IPS-15b (cell line): ENCODE data around the gene TRAF3IP1.
A peak's percentile ranks its signal among the peaks of the same experiment; 100 is the strongest.

ENCODE experiments used
- H3K27me3 ChIP-seq: one replicate; pipeline ENCODE4 v1.6.1; 2013; ENCODE audit warnings: low read length; ENCODE audit not compliant: control insufficient read depth, insufficient read depth
- H3K36me3 ChIP-seq: one replicate; pipeline ENCODE4 v1.6.1; 2013; ENCODE audit warnings: low read length; ENCODE audit not compliant: control insufficient read depth, insufficient read depth
- H3K4me1 ChIP-seq: one replicate; pipeline ENCODE4 v1.6.1; 2013; ENCODE audit warnings: mild to moderate bottlenecking, low read length; ENCODE audit not compliant: control insufficient read depth, insufficient read depth
- H3K4me3 ChIP-seq: one replicate; pipeline ENCODE4 v1.5.1; 2013; ENCODE audit warnings: low read depth, low read length
- H3K9ac ChIP-seq: one replicate; pipeline ENCODE4 v1.6.1; 2013; ENCODE audit warnings: low read depth, mild to moderate bottlenecking, low read length
- H3K9me3 ChIP-seq: one replicate; pipeline ENCODE4 v1.6.1; 2013; ENCODE audit warnings: mild to moderate bottlenecking, low read length; ENCODE audit not compliant: control insufficient read depth, insufficient read depth

Gene TRAF3IP1

DNA sequence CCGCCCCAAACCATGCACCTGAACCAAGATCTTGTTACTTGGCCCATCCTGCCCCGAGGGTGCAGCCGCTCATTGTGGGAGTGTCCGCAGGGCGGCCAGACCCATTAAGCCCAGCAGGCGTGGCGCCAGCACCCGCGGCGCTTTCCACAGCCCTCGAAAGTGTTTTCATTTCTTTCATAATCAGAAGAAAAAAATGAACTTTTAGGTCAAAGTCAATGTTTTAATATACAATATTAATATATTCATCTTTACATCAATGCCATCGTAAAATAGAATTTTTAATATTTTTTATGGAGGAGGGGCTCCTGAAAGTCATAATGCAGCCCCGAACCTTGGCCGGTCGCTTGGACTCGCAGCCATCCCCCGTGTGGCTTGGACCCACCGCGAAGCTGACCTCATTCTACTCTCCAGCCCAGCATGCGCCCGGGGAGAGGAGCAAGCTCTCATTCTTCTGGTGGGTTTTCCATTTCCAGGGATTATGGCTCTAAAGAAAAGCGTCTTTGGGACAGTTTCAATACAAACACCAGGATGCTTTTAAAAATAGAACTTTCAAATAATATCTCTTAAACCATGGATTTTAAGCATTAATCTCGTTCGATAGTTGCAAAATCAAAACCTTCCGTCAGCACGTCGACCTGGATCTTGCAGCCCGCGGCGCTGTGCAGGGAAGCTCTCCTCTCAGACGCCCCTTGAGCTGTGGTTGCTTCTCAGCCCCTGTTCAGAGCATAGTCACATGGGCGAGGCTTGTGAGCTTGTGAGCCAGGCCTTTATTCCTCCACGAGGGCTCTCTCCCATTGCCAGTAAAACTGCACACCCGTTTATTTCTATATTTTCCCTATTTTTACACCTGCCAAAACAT is 89.3 kb downstream of the TRAF3IP1 start:
- Histone ChIP-seq H3K36me3 (peaks cover 3% of the 10 kb centered on the region), H3K4me1 (peaks cover 6% of the 10 kb centered on the region), H3K9ac (no peak overlapping the region), H3K27me3 (no peaks in the 10 kb centered on the region), H3K9me3 (no peaks in the 10 kb centered on the region), H3K4me3 (no peak overlapping the region)

DNA sequence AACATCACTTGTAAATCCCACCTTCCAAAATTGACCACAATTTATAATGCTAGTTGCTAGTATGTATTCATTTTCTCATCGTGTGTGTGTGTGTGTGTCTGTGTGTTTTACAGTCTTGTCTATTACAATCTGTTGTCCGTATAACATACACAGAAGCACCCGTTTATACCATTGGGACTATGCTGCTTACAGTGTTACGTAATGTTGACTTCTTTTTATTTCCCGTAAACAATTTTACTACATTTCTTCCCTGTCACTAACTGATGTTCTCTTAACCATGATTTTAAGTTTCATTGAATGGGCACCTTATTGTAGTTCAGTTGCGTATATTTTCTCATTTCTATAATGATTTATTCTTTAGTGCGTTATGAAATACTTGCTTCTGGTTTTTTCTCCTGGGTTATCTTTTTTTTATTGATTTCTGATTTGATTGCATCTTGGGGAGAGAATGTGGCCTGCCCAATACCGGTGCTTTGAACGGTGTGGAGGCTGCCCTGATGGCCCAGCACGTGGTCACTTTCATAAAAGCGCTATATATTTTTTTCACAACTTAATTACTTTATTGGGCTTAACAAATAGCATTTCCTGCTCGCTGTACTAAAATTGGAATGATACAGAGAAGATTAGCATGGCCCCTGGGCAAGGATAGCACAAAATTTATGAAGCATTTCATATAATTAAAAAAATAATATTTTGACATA is 91.9 kb downstream of the TRAF3IP1 start:
- Histone ChIP-seq H3K9ac (no peak overlapping the region), H3K4me3 (no peak overlapping the region)

DNA sequence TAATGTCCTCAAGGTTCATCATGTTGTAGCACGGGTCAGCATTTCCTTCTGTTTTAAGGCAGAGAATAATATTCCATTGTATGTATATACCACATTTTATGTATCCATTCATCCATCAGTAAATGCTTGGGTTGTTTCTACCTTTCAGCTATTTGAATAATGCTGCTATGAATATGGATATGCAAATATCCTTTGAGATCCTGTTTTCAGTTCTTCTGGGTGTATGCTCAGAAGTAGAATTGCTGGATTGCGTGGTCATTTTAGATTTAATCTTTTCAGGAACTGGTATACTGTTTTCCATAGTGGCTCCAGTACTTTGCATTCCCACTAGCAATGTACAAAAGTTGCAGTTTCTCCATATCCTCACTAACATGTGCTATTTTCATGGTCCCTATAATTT is 93.0 kb downstream of the TRAF3IP1 start:
- H3K27me3 ChIP-seq = no peaks in the 10 kb centered on the region

More for the DNA sequence above, 91.9 kb downstream of the TRAF3IP1 start:
- H3K4me1 ChIP-seq = peaks cover 4% of the 10 kb centered on the region
- no peaks in the 10 kb centered on the region for H3K27me3 ChIP-seq
- no peaks in the 10 kb centered on the region for H3K36me3 ChIP-seq
- no peaks in the 10 kb centered on the region for H3K9me3 ChIP-seq

GRCh38 chr2:238415036-238415764 is 94.9 kb downstream of the TRAF3IP1 start:
- Histone ChIP-seq H3K27me3 (no peaks in the 10 kb centered on the region), H3K36me3 (no peaks in the 10 kb centered on the region), H3K9me3 (no peaks in the 10 kb centered on the region), H3K4me3 (no peak overlapping the region), H3K9ac (no peak overlapping the region), H3K4me1 (peaks cover 4% of the 10 kb centered on the region)

More for the DNA sequence above, 93.0 kb downstream of the TRAF3IP1 start:
- no peaks in the 10 kb centered on the region for H3K36me3 ChIP-seq
- H3K4me3 ChIP-seq = no peak overlapping the region
- peaks cover 4% of the 10 kb centered on the region for H3K4me1 ChIP-seq
- no peaks in the 10 kb centered on the region for H3K9me3 ChIP-seq
- H3K9ac ChIP-seq = no peak overlapping the region

DNA sequence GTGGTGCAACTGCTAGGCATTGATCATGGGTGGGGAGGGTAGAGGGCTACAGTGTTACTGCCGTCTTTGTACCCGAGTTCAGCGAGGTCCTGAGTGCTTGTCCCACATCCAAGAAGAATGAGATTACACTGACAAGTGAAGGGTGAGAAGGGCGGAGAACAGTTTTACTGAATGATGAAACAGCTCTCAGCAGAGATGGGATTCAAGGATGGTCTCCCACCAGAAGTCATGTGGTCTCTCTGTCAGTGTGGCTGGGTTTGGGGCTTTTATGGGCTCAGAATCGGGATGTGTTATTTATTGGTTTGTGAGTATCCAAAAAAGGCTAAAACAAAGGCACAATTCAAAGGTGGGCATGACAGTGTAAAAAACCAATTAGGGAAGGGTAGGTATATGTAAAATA is 95.6 kb downstream of the TRAF3IP1 start:
- Histone ChIP-seq H3K4me3 (no peak overlapping the region), H3K36me3 (no peaks in the 10 kb centered on the region), H3K9ac (no peak overlapping the region), H3K4me1 (peaks cover 10% of the 10 kb centered on the region), H3K9me3 (no peaks in the 10 kb centered on the region), H3K27me3 (no peaks in the 10 kb centered on the region)

DNA sequence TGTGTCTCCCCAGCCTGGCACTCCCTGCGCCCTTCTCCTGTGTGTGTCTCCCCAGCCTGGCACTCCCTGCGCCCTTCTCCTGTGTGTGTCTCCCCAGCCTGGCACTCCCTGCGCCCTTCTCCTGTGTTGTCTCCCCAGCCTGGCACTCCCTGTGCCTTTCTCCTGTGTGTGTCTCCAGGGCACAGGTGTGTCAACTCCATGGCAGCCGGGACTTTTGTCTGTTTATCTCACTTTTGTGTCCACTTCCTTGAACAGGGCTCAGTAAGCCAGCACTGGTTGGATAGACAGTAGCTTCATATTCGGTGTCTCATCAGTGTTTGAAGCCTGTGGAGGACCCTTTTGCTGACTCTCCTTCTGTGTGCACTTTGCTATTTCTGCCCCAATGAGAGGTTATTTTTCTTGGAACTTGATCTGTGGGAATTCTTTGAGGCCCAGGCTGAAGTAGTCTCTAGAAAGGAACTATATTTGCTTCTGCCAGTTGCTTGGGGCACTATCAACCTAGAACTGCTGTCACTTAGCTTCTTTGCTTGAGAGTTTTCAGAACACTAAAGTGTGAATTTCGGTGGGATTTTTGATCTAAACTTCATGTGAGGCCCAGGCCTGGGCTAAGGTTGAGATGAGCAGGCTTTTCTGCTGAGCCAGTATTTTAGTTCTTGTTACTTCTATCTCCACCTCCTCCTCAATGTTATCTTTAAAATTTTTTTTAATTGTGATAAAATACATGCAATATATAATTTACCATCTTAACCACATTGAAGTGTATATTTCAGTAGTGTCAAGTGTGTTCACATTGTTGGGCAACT is 98.1 kb downstream of the TRAF3IP1 start:
- H3K27me3 ChIP-seq = no peaks in the 10 kb centered on the region
- no peaks in the 10 kb centered on the region for H3K36me3 ChIP-seq
- peaks cover 16% of the 10 kb centered on the region for H3K4me1 ChIP-seq
- H3K9me3 ChIP-seq = no peaks in the 10 kb centered on the region
- H3K9ac ChIP-seq = no peak overlapping the region
- H3K4me3 ChIP-seq = no peak overlapping the region

- no peak overlapping the region for H3K9ac ChIP-seq
- peaks cover 16% of the 10 kb centered on the region for H3K4me1 ChIP-seq
- H3K27me3 ChIP-seq = no peaks in the 10 kb centered on the region
- H3K36me3 ChIP-seq = no peaks in the 10 kb centered on the region
- no peaks in the 10 kb centered on the region for H3K9me3 ChIP-seq
- no peak overlapping the region for H3K4me3 ChIP-seq
Measured at GRCh38 chr2:238418999-238419546, 98.8 kb downstream of the TRAF3IP1 start.

DNA sequence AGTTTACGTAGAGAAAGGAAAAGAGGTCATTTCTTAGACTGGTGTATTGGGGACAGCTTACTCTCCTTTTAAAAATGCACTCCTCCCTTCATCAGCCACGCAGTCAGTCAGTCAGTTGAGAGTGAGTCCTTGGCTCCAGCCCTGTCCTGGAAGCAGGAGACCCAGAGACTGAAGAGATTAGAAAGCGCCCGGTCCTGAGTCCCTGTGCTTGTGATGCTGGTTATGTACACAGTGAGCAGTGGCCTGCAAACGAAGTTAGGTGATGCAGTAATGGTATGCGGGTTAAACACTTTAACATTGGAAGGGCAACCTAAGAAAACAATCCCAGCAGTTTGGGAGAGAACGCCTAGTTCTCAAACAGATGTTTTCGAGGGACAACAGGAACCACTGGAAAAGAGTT is 100.1 kb downstream of the TRAF3IP1 start:
- H3K9ac ChIP-seq = no peak overlapping the region
- no peaks in the 10 kb centered on the region for H3K9me3 ChIP-seq
- H3K36me3 ChIP-seq = no peaks in the 10 kb centered on the region
- peaks cover 16% of the 10 kb centered on the region for H3K4me1 ChIP-seq
- no peaks in the 10 kb centered on the region for H3K27me3 ChIP-seq
- no peak overlapping the region for H3K4me3 ChIP-seq

DNA sequence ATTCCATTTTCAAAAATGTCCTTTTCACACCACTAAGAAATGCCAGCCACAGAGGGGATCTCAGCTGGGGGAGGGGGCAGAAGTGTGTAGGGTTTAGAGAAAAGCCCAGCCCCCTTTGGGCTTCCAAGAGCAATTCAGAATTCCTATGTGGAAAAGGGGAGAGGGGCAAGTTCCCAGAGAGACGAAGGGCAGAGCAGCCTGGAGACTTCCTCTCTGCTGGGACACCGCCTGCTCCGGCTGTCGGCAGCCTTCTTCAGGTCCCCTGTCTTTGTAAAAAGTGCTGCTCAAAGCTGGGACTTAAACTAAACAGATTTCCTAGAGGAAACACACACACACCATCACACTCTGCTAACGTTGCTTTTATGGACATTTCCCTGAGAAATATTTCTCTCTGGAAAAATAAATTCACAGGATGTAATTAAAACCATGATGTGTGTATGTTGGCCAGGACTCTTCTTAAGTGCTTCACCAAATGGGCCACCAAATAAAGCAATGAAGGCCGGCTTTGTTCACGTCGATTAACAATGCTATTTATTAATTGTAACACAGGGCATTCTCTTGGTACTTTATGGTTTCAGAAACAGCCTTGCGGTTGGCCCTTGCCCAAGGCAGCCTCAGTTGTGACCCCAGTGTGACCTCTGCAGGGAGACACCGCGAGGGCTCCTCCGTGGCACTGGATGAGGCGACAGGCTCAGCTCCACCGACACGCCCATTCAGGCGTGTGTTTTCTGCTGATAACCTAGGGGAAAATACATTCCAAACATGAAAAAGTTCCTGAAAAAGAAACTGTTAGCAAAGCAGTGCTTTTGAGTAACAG is 100.8 kb downstream of the TRAF3IP1 start:
- H3K9me3 ChIP-seq = no peaks in the 10 kb centered on the region
- H3K4me3 ChIP-seq = peak overlapping the region; percentile 18
- H3K4me1 ChIP-seq = peaks cover 16% of the 10 kb centered on the region
- no peaks in the 10 kb centered on the region for H3K36me3 ChIP-seq
- no peak overlapping the region for H3K9ac ChIP-seq
- H3K27me3 ChIP-seq = no peaks in the 10 kb centered on the region

DNA sequence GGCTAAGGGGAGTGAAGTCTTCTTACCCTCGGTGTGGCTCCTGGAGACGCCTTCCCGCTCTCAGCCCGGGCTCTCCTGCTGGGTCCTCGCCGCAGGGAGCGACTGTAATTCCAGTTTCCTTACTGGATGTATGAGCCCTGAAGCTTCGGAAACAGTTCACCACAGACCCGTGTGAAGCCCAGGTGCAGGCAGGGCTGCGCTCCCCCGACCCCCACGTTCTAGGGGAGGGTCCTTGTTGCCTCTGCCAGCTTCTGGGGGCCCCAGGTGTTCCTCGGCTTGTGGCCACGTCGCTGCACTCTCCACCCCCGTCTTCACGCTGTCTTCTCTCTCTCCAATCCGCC is 101.3 kb downstream of the TRAF3IP1 start:
- Histone ChIP-seq H3K4me3 (peak overlapping the region; percentile 18), H3K9ac (no peak overlapping the region), H3K4me1 (peaks cover 16% of the 10 kb centered on the region), H3K36me3 (no peaks in the 10 kb centered on the region), H3K9me3 (no peaks in the 10 kb centered on the region), H3K27me3 (no peaks in the 10 kb centered on the region)
